ENCODE data around the gene FXN. TPM values are rescaled to one million over a fixed set of nuclear protein-coding genes. Genes with fewer than 3 reads are reported as not detected.

The FXN gene
- total and polyA plus RNA-seq, 2 donors (not counting 1 experiment from before 2014, with no cell fraction given): 8.8 to 9.6 TPM

- no peaks in the 10 kb centered on the region for H3K27me3 Mint-ChIP-seq
- no peak overlapping the region for H3K4me3 ChIP-seq (ENCODE audit: control extremely low read depth in 1 of 5, extremely low read depth in 1 of 5, insufficient read depth in 1 of 5, low read depth in 2 of 5, low read length in 4 of 5)
- no peaks in the 10 kb centered on the region for H4K20me1 ChIP-seq (ENCODE audit: control insufficient read depth, insufficient read depth, low read length, poor library complexity, severe bottlenecking)
- no peak overlapping the region for H3K27ac Mint-ChIP-seq
- no peaks in the 10 kb centered on the region for H3K4me1 Mint-ChIP-seq
- no peak overlapping the region for H3K4me2 ChIP-seq (replicated peaks; ENCODE audit: low read depth, low read length, poor library complexity, severe bottlenecking)
- no peak overlapping the region for H3K4me3 Mint-ChIP-seq
- TF ChIP-seq EZH2 (IDR thresholded peaks at IDR 0.05; ENCODE audit: borderline replicate concordance, insufficient read depth, low read depth, low read length, poor library complexity, severe bottlenecking) (no peak), CTCF (IDR thresholded peaks at IDR 0.05) (no peak)
- no peak overlapping the region for H2AFZ ChIP-seq (ENCODE audit: insufficient read depth, low read depth, low read length, poor library complexity, severe bottlenecking)
- no CpG with 5 or more reads among the region's 3 CpGs for WGBS (ENCODE audit: insufficient coverage)
- CTCF ChIA-PET: interaction anchor here (1.3 kb wide), 1 partner anchor 30 kb away, joined by 3 read pairs; no protein-coding TSS in a partner anchor
- DNase-seq (no peak), ATAC-seq (ENCODE audit: low read depth) (no peak)
- H3K27me3 ChIP-seq (replicated peaks in 1 of 4; ENCODE audit: control extremely low read depth in 1 of 4, control insufficient read depth in 3 of 4, insufficient read depth in 4 of 4, low read length in 3 of 4): no peaks in the 10 kb centered on the region
- no peak overlapping the region for H3K9ac ChIP-seq (ENCODE audit: low read length)
- POLR2A ChIA-PET: no interaction called here
- no peaks in the 10 kb centered on the region for H3K9me3 ChIP-seq (ENCODE audit: control extremely low read depth in 1 of 3, control insufficient read depth in 2 of 3, insufficient read depth in 1 of 3, low read length in 2 of 3)
- no peaks in the 10 kb centered on the region for H3K79me2 ChIP-seq (ENCODE audit: control insufficient read depth, insufficient read depth, low read length)
- no peaks in the 10 kb centered on the region for H3K36me3 ChIP-seq (replicated peaks in 1 of 2; ENCODE audit: control extremely low read depth in 1 of 2, control insufficient read depth in 1 of 2, extremely low read depth in 1 of 2, insufficient read depth in 2 of 2, low read length in 1 of 2)
- H3K9me3 Mint-ChIP-seq (ENCODE audit: insufficient read depth): no peaks in the 10 kb centered on the region
- H3K4me1 ChIP-seq (ENCODE audit: control insufficient read depth in 2 of 2, insufficient read depth in 2 of 2, low read length in 2 of 2): no peaks in the 10 kb centered on the region
- intact Hi-C loops (cut with micrococcal nuclease): no loop called here
- no peak overlapping the region for H3K27ac ChIP-seq (ENCODE audit: low read length in 2 of 2)
Measured at GRCh38 chr9:69083321-69083720, 47.8 kb downstream of the FXN start.

- no peak overlapping the region for H3K9ac ChIP-seq (ENCODE audit: low read length)
- no peak for DNase-seq
- no peaks in the 10 kb centered on the region for H3K27me3 ChIP-seq (replicated peaks in 1 of 4; ENCODE audit: control extremely low read depth in 1 of 4, control insufficient read depth in 3 of 4, insufficient read depth in 4 of 4, low read length in 3 of 4)
- no peak for TF ChIP-seq EZH2 (IDR thresholded peaks at IDR 0.05; ENCODE audit: borderline replicate concordance, insufficient read depth, low read depth, low read length, poor library complexity, severe bottlenecking)
- no peak for TF ChIP-seq CTCF (IDR thresholded peaks at IDR 0.05)
- ChIA-PET CTCF (no interaction called here), POLR2A (no interaction called here)
- WGBS (ENCODE audit: insufficient coverage): 93% methylated on average over 3 of the region's 5 CpGs
- no peaks in the 10 kb centered on the region for H3K79me2 ChIP-seq (ENCODE audit: control insufficient read depth, insufficient read depth, low read length)
- ATAC-seq (ENCODE audit: low read depth): no peak
- no peaks in the 10 kb centered on the region for H3K27me3 Mint-ChIP-seq
- no peak overlapping the region for H3K27ac ChIP-seq (ENCODE audit: low read length in 2 of 2)
- H3K4me1 Mint-ChIP-seq: no peaks in the 10 kb centered on the region
- no peak overlapping the region for H3K4me2 ChIP-seq (replicated peaks; ENCODE audit: low read depth, low read length, poor library complexity, severe bottlenecking)
- intact Hi-C loops (cut with micrococcal nuclease): no loop called here
- H3K9me3 ChIP-seq (ENCODE audit: control extremely low read depth in 1 of 3, control insufficient read depth in 2 of 3, insufficient read depth in 1 of 3, low read length in 2 of 3): no peaks in the 10 kb centered on the region
- no peak overlapping the region for H3K4me3 Mint-ChIP-seq
- no peaks in the 10 kb centered on the region for H3K9me3 Mint-ChIP-seq (ENCODE audit: insufficient read depth)
- no peaks in the 10 kb centered on the region for H4K20me1 ChIP-seq (ENCODE audit: control insufficient read depth, insufficient read depth, low read length, poor library complexity, severe bottlenecking)
- no peaks in the 10 kb centered on the region for H3K4me1 ChIP-seq (ENCODE audit: control insufficient read depth in 2 of 2, insufficient read depth in 2 of 2, low read length in 2 of 2)
- no peak overlapping the region for H3K27ac Mint-ChIP-seq
- H3K36me3 ChIP-seq (replicated peaks in 1 of 2; ENCODE audit: control extremely low read depth in 1 of 2, control insufficient read depth in 1 of 2, extremely low read depth in 1 of 2, insufficient read depth in 2 of 2, low read length in 1 of 2): no peaks in the 10 kb centered on the region
- no peak overlapping the region for H3K4me3 ChIP-seq (ENCODE audit: control extremely low read depth in 1 of 5, extremely low read depth in 1 of 5, insufficient read depth in 1 of 5, low read depth in 2 of 5, low read length in 4 of 5)
- H2AFZ ChIP-seq (ENCODE audit: insufficient read depth, low read depth, low read length, poor library complexity, severe bottlenecking): no peak overlapping the region
Measured at GRCh38 chr9:69085569-69086283, 50.2 kb downstream of the FXN start.

Data from B cell (primary cell).